ENCODE data around the gene TBC1D1. TPM values are rescaled to one million over a fixed set of nuclear protein-coding genes. Genes with fewer than 3 reads are reported as not detected.

The TBC1D1 gene
- total RNA-seq, 4 donors from 2014 or later, result 66.2 to 120 (median 87.9) TPM

DNA sequence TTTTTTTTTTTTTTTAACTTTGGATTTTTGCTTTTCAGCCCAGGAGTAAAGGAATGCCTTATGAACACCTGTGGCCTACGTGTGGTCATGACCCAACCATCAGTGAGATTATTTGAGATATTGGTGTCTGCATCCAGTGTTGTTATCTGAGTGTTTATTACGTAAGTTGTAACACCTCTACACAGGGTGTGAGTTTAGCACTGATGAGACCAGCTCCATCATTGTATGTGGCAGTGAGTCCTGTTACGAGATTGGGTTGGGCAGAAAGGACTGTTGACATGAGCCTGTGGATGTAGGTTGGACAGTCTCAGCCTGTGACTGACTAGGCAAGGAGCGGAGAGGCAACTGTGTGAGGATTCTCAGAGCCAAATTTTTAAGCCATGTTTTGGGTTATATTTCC is 248.3 kb downstream of the TBC1D1 start:
- H3K4me3 ChIP-seq, result no peak overlapping the region
- H3K36me3 ChIP-seq, result peaks cover 0 to 32% (median 0%) of the 10 kb centered on the region in 3 donors
- H3K4me1 ChIP-seq, result no peaks in the 10 kb centered on the region
- no peak for DNase-seq
- TF ChIP-seq POLR2A (IDR thresholded peaks at IDR 0.05), result no peak
- TF ChIP-seq, protein P1, sequence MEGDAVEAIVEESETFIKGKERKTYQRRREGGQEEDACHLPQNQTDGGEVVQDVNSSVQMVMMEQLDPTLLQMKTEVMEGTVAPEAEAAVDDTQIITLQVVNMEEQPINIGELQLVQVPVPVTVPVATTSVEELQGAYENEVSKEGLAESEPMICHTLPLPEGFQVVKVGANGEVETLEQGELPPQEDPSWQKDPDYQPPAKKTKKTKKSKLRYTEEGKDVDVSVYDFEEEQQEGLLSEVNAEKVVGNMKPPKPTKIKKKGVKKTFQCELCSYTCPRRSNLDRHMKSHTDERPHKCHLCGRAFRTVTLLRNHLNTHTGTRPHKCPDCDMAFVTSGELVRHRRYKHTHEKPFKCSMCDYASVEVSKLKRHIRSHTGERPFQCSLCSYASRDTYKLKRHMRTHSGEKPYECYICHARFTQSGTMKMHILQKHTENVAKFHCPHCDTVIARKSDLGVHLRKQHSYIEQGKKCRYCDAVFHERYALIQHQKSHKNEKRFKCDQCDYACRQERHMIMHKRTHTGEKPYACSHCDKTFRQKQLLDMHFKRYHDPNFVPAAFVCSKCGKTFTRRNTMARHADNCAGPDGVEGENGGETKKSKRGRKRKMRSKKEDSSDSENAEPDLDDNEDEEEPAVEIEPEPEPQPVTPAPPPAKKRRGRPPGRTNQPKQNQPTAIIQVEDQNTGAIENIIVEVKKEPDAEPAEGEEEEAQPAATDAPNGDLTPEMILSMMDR (IDR thresholded peaks at IDR 0.05), result no peak
- H3K27me3 ChIP-seq, result no peaks in the 10 kb centered on the region
- no peaks in the 10 kb centered on the region for H3K9me3 ChIP-seq
- no peak overlapping the region for H3K27ac ChIP-seq

DNA sequence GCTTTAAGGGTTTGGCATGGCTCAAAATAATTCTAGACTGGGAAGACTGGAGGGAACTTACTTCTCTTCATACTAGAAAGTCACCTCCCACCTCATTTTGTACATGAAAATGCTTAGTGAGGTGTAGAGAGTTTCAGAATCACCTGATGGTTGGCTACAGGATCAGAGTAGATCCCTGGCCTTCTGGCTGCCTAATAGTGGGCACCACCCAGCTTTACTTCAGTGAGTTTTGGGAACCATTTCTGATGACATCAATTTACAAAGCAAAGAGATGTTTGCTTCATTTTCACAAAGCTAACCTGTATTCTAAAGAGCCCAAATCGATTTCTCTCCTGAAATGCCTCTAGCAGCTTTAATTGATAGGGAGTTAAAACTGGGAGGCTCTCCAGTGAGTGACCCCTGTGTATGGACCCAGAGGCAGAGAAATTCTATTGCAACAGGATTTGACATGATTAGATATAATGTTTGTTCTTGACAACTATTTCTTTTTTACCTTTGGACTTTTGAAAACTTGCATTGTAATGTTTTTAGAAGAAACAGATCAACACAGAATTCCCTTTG is 249.8 kb downstream of the TBC1D1 start:
- peaks cover 0 to 22% (median 0%) of the 10 kb centered on the region in 3 donors for H3K36me3 ChIP-seq
- H3K9me3 ChIP-seq, result no peaks in the 10 kb centered on the region
- no peak overlapping the region for H3K4me3 ChIP-seq
- no peak for DNase-seq
- no peak for TF ChIP-seq POLR2A (IDR thresholded peaks at IDR 0.05)
- TF ChIP-seq, protein P1 (IDR thresholded peaks at IDR 0.05), result no peak
- no peaks in the 10 kb centered on the region for H3K27me3 ChIP-seq
- no peaks in the 10 kb centered on the region for H3K4me1 ChIP-seq
- no peak overlapping the region for H3K27ac ChIP-seq

DNA sequence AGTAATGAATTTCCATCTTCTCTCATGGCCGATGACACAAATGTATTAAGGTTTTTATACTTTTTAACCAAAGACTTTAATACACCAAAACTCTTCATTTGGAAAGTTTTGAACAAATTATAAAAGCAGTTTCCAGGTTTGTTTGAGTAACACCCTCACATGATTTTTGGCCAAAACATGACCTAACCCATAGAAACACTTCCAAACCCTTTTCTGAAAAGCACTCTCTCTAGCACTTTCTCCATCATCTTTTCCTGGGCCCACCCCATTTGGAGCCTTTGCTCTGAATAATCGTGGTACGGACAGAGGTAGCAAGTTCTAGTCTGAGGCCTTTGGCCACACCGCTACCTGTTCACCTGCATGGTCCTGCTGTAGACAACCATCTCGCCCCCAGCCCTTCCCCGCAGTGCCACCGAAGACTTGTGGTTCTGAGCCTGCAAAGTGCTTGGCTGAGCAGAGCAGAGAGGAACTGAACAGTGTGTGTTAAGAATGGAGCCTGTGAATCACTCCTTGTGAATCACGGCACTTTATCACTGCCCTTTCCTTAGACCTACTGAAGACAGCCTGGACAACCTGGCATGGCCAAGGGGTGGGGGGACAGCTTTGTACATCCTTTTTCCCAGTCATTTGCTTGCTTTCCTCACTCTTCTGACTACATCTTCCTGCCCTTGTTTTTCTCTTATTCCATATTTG is 251.1 kb downstream of the TBC1D1 start:
- no peaks in the 10 kb centered on the region for H3K9me3 ChIP-seq
- no peaks in the 10 kb centered on the region for H3K4me1 ChIP-seq
- H3K4me3 ChIP-seq, result no peak overlapping the region
- TF ChIP-seq POLR2A (IDR thresholded peaks at IDR 0.05), result no peak
- TF ChIP-seq, protein P1 (IDR thresholded peaks at IDR 0.05), result no peak
- H3K27me3 ChIP-seq, result no peaks in the 10 kb centered on the region
- no peak overlapping the region for H3K27ac ChIP-seq
- H3K36me3 ChIP-seq, result peaks cover 0 to 22% (median 0%) of the 10 kb centered on the region in 3 donors
- DNase-seq, result no peak

DNA sequence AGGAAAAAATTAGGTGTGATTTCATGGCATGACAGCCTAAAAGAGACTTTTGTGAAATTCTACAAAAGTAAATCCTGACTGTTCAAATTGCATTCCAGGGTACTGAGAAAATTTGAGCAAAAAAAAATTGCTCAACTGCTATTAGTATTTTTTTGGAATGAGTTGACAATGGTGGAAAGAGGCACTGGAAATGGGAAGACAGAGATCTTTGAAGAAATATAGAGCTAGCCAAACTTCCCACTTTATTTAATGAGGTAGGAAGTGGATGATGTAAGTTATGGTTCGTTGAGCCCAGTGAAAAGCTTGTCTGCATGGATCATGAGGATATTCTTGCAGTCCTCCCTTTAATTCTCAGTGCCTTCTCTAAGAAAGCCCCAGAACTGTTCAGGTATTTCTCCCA is 253.1 kb downstream of the TBC1D1 start:
- no peak overlapping the region for H3K4me3 ChIP-seq
- TF ChIP-seq, protein P1 (IDR thresholded peaks at IDR 0.05), result no peak
- TF ChIP-seq POLR2A (IDR thresholded peaks at IDR 0.05), result no peak
- no peaks in the 10 kb centered on the region for H3K4me1 ChIP-seq
- peaks cover 0 to 13% (median 0%) of the 10 kb centered on the region in 3 donors for H3K36me3 ChIP-seq
- no peak overlapping the region for H3K27ac ChIP-seq
- DNase-seq, result no peak
- no peaks in the 10 kb centered on the region for H3K9me3 ChIP-seq
- H3K27me3 ChIP-seq, result no peaks in the 10 kb centered on the region

DNA sequence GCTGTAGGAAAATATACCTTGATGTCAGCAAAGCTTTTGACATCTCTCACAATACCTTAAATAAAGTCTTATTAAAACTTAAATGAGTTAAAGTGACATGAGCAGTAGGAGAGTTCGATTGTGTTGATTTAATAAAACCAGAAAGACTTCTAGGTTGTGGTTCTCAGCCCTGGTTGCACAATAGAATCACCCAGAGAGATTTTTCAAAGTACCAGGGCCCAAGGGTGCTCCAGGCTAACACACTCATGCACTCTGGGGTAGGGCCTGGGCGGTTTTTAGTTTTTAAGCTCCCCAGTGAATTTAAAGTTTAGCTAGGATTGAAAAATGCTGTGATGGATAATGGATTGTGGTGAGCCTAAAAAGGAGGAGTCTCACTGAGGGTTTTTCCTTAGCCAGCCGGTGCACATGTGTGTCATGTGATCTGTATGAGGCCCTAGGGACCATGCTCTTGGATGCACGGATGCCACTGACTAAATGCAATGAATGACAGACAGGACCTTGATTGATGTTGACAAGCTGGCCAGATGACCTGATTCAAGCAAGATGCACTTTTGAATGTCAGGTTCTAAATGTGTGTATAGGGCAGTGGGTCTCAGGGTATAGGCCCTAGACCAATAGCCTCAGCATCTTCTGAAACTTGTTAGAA is 254.3 kb downstream of the TBC1D1 start:
- no peak for DNase-seq
- TF ChIP-seq, protein P1 (IDR thresholded peaks at IDR 0.05), result no peak
- no peak for TF ChIP-seq POLR2A (IDR thresholded peaks at IDR 0.05)
- Histone ChIP-seq H3K27me3 (no peaks in the 10 kb centered on the region), H3K4me3 (no peak overlapping the region), H3K27ac (no peak overlapping the region), H3K36me3 (peaks cover 0 to 3% (median 0%) of the 10 kb centered on the region in 3 donors), H3K9me3 (no peaks in the 10 kb centered on the region), H3K4me1 (no peaks in the 10 kb centered on the region)
